Epithelial cell of prostate (primary cell): ENCODE data around the gene THOC5.
A peak's percentile ranks its signal among the peaks of the same experiment; 100 is the strongest.
"Not testable (repeated sequence)": the region's sequence is repeated elsewhere in the genome, so short reads cannot be mapped to it uniquely, and the experiment has no call there.

ENCODE experiments used
- DNase-seq: peaks from one replicate; pipeline ENCODE4 v3.0.0-alpha.2; 2011; ENCODE audit warnings: low read depth, low spot score
- H3K27ac ChIP-seq: fragments of 450-650 bp; 2 replicates; pipeline ENCODE4 v1.5.1; 2017; ENCODE audit warnings: mild to moderate bottlenecking

THOC5 gene

DNA sequence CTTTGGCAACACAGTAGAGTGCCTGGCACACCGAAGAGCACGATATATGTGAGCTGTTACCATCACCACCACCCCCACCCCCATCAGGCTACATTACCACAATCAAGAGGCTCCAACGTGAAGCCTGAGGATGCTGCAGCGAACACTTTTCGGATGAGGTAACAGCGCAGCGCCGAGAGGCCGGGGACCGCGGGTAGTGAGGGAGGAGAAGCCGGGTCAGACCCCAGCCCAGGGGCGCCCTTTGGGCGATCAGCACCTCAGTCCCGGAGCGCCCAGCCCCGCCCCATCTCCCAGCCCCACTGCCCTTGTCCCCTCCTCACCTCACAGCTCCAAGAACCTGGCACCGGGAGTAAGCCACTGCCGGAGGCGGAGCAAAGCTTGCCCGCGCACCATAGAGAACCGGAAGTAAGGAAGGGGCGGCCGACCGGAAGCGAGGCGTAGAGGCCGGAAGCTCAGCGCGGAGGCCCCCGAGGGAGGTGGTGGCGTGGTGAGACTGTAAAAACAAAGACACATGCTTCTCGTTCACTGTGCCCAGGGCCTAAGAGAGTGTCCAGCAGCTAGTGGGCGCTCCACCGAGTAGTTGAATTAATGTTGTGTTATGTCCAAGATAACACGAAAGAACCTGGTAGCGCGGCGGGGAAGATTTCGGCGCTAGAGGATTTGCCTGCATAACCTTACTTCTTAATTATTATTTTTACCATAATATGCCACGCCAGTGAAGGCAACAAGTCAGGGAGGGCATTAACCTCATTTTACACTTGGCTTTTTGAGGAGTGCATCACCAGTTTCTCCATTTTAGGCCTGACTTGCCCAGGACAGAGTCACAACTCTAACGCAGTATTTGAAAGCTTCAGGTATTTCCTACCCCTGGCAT, at the start of gene THOC5:
THOC5 (minus strand) TSS at position 407 of the 874 bp plus-strand sequence. CDS start 4,610 bp downstream, outside the sequence.
- H3K27ac ChIP-seq: peak within 1 kb of the TSS; percentile 65
- peak; percentile 66 for DNase-seq

DNA sequence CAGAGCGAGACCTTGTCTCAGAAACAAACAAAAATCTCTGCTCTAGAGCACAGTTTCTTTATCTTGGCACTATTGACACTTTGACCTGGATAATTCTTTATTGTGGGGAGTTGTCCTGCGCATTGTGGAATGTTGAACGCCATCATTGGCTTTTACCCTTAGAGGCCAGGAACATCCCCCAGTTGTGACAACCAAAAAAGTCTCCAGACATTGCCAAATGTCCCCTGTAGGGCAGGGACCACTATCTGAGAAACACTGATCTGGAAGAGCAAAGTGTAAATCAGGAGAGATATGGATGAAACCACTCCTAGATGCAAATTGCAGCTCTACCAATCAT, 45.1 kb upstream of the THOC5 start:
- no peak for DNase-seq
- H3K27ac ChIP-seq: no peak overlapping the region

DNA sequence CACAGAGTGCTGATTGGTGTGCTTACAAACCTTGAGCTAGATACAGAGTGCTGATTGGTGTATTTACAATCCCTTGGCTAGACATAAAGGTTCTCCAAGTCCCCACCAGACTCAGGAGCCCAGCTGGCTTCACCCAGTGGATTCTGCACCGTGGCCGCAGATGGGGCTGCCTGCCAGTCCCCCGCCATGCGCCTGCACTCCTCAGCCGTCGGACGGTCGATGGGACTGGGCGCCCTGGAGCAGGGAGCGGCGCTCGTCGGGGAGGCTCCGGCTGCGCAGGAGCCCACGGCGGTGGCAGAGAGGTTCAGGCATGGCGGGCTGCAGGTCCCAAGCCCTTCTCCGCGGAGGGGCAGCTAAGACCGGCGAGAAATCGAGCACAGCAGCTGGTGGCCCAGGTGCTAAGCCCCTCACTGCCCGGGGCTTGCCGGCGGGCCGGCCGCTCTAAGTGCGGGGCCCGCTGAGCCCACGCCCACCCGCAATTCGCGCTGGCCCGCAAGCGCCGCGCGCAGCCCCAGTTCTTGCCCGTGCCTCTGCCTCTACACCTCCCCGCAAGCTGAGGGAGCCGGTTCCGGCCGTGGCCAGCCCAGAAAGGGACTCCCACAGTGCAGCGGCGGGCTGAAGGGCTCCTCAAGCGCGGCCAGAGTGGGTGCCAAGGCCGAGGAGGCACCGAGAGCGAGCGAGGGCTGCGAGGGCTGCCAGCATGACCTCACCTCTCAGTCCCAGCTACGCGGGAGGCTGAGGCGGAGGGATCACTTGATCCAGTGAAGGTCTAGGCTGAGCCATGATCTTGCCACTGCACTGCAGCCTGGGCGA, 44.5 kb upstream of the THOC5 start:
- not testable (repeated sequence) for DNase-seq, H3K27ac ChIP-seq

DNA sequence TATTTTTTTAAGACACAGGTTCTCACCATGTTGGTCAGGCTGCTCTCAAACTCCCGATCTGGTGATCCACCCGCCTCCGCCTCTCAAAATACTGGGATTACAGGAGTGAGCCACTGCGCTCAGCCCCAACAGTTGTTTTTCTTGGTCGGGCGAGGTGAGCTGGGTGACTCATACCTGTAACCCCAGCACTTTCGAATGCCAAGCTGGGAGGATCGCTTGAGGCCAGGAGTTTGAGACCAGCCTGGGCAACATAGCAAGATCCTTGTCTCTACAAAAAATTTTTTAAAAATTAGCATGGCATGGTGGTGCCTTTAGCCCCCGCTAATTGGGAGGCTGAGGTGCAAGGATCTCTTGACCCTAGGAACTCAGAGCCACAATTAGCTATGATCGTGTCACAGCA, 42.9 kb upstream of the THOC5 start:
- no peak for DNase-seq
- no peak overlapping the region for H3K27ac ChIP-seq

DNA sequence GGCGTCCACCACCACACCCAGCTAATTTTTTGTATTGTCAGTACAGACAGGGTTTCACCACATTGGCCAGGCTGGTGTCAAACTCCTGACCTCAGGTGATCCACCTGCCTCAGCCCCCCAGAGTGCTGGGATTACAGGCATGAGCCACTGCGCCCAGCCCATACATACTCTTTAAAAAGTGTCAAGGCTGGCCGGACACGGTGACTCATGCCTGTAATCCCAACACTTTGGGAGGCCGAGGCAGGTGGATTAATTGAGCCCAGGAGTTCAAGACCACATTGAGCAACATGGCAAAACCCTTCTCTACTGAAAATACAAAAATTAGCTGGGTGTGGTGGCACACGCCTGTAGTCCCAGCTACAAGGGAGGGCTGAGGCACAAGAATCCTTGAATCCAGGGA, 40.9 kb upstream of the THOC5 start:
- H3K27ac ChIP-seq, DNase-seq: not testable (repeated sequence)

DNA sequence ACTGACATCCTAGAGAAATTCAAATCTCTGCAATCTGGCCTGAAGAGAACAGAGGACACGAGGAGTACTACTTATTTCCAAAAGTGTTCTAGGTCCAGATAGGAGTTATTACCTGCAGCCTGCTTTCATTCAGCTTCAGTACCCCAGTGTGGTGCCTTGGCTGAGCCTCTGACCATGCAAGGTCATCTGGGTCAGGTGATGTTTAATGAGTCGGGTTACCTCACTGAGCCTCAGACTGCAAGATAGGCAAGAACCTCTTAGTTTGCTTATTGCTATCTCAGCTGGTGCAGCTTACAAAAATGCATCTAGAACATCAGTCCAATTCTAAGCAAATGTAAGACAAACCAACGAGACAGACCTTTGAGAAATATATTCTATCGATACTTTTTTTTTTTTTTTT, 40.4 kb upstream of the THOC5 start:
- DNase-seq: no peak
- no peak overlapping the region for H3K27ac ChIP-seq

DNA sequence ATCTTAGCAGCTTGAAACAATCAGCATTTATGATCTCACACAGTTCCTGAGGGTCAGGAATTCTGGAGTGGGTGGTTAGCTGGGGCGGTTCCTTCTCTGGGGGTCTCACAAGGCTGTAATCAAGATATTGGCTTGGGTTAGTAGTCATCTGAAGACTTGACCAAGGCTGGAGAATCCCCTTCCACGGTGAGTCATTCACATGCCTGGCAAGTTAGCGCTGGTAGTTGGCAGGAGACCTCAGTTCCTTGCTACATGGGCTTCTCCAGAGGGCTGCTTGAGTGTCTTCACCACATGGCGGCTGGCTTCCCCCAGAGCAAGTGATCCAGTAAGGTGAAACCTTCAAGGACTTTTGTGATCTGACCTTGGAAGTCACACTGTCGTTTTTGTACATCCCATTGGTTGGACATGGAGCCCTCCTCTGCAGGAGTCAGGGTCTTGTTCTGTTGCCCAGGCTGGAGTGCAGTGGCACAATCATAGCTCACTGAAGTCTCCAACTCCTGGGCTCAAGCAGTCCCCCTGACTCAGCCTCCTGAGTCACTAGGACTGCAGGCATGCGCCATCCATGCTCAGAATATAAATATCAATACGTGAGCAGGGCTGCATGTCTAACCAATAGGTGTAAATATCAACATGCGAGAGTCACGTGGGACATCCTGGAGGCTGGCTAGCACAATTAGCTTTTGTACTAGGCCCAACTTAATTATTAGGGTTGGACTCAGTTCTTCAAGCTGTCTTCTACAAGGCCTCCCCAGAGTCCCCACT, 34.6 kb upstream of the THOC5 start:
- peak overlapping the region; percentile 39 for H3K27ac ChIP-seq
- peak; percentile 55 for DNase-seq

DNA sequence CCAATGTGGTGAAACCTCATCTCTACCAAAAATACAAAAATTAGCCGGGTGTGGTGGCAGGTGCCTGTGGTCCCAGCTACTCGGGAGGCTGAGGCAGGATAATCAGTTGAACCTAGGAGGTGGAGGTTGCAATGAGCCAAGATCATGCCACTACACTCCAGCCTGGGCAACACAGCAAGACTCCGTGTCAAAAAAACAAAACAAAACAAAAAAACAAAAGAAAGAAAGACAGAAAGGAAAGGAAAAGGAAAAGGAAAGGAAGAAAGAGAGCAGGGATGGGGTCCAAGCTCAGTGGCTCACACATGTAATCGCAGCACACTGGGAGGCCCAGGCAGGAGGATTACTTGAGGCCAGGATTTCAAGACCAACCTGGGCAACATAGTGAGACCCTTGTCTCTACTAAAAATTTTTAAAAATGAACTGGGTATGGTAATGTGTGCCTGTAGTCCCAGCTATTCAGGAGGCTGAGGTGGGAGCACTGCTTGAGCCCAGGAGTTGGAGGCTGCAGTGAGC, 32.7 kb upstream of the THOC5 start:
- DNase-seq, H3K27ac ChIP-seq: not testable (repeated sequence)

DNA sequence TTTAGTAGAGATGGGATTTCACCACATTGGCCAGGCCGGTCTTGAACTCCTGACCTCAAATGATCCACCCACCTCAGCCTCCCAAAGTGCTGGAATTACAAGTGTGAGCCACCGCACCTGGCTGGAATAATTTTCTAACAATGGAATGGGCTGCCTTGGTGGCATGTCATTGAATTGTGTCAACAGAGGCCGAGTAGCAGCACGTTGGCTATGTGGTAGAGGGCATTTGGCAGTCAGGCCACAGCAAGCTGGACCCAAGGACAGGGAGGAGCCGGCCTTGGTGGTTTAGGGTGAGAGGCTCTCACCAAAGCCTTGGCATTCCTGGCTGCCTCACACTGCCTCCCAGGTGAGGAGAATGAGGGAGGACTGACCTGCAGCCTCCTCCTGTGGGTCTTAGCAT, 31.4 kb upstream of the THOC5 start:
- no peak overlapping the region for H3K27ac ChIP-seq
- DNase-seq: no peak

DNA sequence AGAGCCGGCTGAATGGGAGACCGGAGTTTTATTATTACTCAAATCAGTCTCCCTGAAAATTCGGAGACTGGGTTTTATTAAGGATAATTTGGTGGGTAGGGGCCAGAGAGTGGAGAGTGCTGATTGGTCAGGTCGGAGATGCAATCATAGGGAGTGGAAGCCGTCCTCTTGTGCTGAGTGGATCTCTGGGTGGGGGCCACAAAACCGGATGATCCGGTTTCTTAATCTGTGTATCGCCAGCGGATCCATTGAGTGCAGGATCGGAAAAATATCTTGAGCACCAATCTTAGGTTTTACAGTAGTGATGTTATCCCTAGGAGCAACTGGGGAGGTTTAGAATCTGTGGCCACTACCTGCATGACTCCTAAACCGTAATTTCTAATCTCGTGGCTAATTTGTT, 28.2 kb upstream of the THOC5 start:
- DNase-seq: no peak
- H3K27ac ChIP-seq: no peak overlapping the region

DNA sequence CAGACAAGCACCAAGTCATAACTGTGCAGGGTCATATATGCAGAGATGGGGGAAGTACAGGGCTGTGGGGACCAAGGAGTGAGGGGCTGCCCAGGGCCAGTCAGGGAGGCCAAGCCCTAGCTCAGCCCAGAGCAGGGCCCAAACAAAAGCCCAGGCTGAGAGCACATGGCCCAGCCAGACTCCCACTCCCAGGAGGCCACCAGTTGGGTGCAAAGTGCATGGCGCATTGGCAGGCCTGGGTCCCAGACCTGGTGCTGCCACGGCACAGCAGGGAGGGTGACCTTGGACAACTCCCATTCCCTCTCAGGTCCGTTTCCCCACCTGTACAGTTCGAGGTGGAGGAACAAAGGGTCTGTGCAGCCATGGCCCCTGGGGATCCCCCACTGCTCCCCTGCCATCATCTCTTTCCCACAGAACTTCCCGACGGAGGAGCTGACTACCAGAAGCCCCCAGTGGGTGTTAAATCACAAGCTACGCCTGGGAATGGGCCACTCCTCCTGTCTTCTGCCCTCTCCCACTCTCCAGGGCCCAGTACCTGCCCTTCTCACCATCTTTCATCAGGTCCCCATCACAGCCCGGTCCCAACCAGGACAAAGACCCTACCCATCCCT, 26.7 kb upstream of the THOC5 start:
- H3K27ac ChIP-seq: no peak overlapping the region
- DNase-seq: no peak

DNA sequence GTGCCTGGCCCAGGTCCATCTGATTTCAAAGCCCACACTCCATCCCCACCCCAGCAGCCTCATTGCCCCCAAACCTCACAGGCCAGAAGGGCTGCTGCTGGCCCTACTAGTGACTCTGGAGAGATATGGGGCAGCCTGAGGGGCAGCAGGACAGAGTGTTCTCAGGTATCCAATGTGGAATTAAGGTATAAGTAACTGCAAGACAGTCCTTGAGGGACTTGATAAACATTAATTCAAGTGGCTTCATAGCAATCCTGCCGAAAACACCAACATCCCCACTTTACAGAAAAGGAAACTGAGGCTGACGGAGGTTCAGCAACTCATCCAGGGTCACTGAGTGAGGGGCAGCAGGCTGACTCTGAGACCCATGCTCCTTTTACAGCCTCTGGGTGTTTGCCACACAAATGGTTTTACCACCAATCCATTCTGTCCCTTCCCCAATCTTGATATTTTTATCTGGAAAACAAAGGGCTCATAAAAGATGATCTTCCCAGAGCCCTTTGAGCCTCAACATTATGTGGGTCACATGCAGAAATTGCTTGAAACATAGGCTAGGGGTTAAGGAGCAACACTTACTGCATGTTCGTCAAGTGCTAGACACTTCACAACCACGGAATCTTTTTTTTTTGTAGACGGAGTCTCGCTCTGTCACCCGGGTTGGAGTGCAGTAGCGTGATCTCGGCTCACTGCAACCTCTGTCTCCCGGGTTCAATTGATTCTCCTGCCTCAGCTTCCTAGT, 25.1 kb upstream of the THOC5 start:
- H3K27ac ChIP-seq: no peak overlapping the region
- no peak for DNase-seq

DNA sequence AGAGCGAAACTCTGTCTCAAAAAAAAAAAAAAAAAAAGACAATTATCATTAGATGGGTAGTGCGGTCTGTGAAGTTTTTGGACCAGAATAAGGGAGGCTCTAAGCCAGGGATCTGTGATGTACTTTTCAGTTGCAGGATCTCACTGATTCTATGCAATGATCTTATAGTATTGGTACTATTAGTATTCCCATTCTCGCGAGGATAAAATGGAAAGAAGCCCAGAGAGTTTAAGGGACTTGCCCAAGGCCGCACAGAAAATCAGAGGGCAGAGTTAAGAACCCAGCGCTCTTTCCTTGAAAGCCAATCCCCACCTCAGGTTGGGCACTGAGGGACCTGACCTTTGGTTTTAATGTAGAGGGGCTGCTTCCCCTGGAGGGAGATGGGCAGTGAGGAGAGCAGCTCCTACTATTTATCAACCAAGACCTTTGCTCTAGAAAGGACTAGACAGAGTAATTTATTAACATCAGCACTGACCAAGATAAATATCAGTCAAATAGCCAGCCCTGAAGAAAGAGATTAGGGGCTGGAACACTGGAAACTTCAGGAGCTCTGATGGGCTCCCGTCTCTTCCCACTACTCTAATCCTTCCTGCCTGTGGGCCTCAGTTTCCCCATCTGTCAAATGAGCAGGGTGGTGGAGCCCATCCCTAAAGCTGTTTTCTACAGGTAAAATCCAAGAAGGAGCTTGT, 21.3 kb upstream of the THOC5 start:
- DNase-seq: no peak
- no peak overlapping the region for H3K27ac ChIP-seq

DNA sequence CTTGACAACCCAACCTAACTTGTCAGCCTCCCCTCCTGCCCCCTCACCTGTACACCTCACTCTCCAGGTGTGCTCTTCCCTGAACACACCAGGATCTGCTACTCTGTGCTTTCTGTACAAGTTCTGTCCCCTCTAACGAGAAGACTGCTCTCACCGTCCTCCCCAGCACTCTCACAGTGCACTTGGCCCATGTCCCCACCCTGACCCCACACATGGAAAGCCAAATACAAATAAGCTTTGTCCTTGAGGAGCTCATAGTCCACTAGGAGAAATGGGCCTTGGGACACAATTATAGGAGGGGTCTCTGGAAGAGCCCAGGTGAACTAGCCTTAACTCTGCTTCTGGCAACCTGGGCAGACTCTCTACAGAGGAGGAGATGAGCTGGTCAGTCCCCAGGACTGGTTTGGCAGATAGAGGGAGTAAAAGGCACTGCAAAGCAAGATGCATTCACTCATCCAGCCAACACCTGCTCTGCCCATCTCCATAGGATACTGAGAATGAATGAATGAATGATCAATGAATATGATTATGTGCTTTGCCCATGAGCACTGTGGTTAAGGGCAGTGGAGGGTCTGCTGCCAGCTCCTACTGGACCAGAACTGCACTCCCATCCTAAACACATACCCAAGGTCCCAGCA, 17.5 kb upstream of the THOC5 start:
- H3K27ac ChIP-seq: no peak overlapping the region
- no peak for DNase-seq

DNA sequence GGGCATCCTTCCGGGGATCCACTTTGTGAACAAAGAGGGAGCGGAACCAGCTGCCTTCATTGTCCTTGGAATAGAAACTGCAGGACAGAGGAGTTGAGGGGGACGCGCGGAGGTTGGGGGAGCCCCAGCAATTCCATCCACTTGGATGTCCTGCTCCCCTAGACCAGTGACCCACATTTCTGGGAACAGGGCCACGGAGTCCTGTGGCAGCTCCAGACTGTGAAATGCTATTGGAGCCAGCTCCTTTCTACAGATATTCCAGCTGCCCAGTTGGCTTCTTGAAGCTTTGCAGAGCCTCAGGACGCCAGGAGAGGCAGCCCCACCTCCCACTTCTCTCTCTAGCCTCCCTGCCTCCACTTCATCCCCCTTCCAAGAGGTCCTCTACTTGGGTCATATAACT, 16.9 kb upstream of the THOC5 start:
- no peak for DNase-seq
- H3K27ac ChIP-seq: no peak overlapping the region

DNA sequence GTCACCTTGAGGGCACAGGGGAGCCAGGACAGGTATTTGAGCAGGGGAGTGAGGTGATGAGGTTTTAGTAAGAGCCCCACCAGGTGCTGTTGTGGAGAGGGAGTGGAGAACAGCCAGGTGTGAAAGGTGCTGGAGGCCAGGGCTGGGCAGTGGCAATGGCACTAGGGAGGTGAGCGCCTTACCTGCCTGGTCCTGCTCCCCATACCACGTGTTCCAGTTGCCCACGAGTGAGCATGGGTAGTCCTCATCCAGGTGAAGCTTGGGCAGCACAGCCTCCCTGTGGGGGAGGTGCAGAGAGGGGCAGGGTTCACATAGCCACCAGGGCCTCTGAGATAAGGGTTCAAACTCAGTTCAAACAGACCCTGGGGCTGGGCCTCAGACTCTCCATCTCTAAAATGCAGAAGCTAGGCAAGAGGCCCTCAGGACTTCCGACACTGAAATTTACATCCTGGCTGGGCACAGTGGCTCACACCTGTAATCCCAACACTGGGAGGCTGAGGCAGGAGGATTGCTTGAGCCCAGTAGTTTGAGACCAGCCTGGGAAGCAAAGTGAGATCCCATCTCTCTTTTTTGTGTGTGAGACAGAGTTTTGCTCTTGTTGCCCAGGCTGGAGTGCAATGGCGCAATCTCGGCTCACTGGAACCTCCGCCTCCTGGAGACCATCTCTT, 15.6 kb upstream of the THOC5 start:
- DNase-seq: no peak
- H3K27ac ChIP-seq: no peak overlapping the region

DNA sequence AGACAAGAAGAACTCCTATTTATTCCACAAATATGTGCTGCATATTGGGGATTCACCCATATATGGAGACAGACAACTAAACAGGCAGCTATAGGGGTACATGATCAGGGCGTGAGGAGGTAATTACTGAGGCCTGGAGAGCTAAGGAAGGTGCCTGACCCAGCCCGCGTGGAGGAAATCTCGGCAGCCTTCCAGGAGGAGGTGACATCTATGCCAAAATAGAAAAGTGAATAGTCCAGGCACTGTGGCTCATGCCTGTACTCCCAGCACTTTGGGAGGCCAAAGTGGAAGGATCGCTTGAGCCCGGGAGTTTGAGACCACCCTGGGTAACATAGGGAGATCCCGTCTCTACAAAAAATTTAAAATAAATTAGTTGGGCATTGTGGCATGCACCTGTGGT, 13.8 kb upstream of the THOC5 start:
- DNase-seq: no peak

DNA sequence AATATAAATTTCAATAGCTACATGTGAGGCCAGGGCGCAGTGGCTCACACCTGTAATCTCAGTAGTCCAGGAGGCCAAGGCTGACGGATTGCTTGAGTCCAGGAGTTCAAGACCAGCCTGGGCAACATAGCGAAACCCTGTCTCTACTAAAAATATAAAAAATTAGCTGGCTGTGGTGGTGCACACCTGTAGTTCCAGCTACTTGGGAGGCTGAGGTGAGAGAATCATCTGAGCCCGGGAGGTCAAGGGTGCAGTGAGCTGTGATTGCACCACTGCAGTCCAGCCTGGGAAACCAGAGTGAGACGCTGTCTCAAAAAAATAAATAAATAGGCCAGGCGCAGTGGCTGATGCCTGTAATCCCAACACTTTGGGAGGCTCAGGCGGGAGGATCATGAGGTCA, 13.0 kb upstream of the THOC5 start:
- not testable (repeated sequence) for H3K27ac ChIP-seq, DNase-seq

More for the DNA sequence above, 13.8 kb upstream of the THOC5 start:
- no peak overlapping the region for H3K27ac ChIP-seq
